SK-N-SH (cell line): ENCODE data around the gene EEF1A2.

Experiments used
- CHD2 ChIP-seq: fragments of 150-350 bp; IDR thresholded peaks from 2 replicates; pipeline ENCODE4 v1.6.1; 2018; ENCODE audit warnings: low read length; ENCODE audit not compliant: partially characterized antibody
- EP300 ChIP-seq, 2 experiments: IDR thresholded peaks; 2 replicates each; pipeline versions ENCODE4 v1.4.0 to v1.6.1; 2012; ENCODE audit warnings: borderline replicate concordance in 1 of 2, low read depth in 1 of 2, low read length in 1 of 2
- FOXM1 ChIP-seq: IDR thresholded peaks from 2 replicates; pipeline ENCODE4 v1.4.0; 2012; ENCODE audit warnings: low read depth, mild to moderate bottlenecking
- GATA2 ChIP-seq: sonication (generic); formaldehyde crosslinking; IDR thresholded peaks from 2 replicates; pipeline ENCODE4 v1.5.0; 2020; ENCODE audit warnings: mild to moderate bottlenecking, missing genetic modification reagents
- POLR2AphosphoS5 ChIP-seq: IDR thresholded peaks from 2 replicates; pipeline ENCODE4 v1.6.1; 2012; ENCODE audit warnings: low read depth, low read length
- RXRA ChIP-seq: IDR thresholded peaks from 2 replicates; pipeline ENCODE4 v1.4.0; 2012; ENCODE audit warnings: low read depth, mild to moderate bottlenecking, borderline replicate concordance
- SIN3A ChIP-seq: IDR thresholded peaks from 2 replicates; pipeline ENCODE4 v1.6.1; 2012; ENCODE audit warnings: low read depth, mild to moderate bottlenecking, low read length, moderate library complexity, borderline replicate concordance
- TCF12 ChIP-seq: IDR thresholded peaks from 2 replicates; pipeline ENCODE4 v1.4.0; 2012
- TEAD4 ChIP-seq: IDR thresholded peaks from 2 replicates; pipeline ENCODE4 v1.4.0; 2012; ENCODE audit warnings: mild to moderate bottlenecking, borderline replicate concordance; ENCODE audit not compliant: insufficient read depth
- YY1 ChIP-seq: IDR thresholded peaks from 2 replicates; pipeline ENCODE4 v1.4.0; 2012; ENCODE audit warnings: low read depth, mild to moderate bottlenecking
- ZBTB33 ChIP-seq: IDR thresholded peaks from 2 replicates; pipeline ENCODE4 v1.4.0; 2012; ENCODE audit warnings: low read depth, borderline replicate concordance
- TF ChIP-seq, protein P1 (sequence below): fragments of 200-600 bp; sonication (generic); IDR thresholded peaks from 2 replicates; pipeline ENCODE4 v1.6.1; 2017; ENCODE audit warnings: antibody characterized with exemption, mild to moderate bottlenecking, moderate library complexity
- TF ChIP-seq, protein P2 (sequence below): IDR thresholded peaks from 2 replicates; pipeline ENCODE4 v1.4.0; 2012; ENCODE audit warnings: low read depth

DNA sequence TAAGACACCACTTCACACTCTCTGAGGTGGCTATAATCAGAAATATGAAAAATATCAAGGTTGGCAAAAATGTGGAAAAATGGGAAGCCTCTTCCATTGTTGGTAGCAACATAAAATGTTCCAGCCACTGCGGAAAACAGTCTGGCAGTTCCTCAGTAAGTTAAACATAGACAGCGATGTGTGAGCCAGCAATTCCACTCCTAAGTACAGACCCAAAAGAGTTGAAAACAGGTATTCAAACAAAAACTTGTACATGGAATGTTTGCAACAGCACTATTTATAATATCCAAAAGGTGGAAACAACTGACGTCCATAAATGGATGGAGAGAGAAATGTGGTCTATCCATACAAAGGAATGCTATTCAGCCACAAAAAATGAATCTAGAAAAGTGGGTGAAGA is 14.3 kb upstream of the EEF1A2 start:
- TF ChIP-seq, protein P1, sequence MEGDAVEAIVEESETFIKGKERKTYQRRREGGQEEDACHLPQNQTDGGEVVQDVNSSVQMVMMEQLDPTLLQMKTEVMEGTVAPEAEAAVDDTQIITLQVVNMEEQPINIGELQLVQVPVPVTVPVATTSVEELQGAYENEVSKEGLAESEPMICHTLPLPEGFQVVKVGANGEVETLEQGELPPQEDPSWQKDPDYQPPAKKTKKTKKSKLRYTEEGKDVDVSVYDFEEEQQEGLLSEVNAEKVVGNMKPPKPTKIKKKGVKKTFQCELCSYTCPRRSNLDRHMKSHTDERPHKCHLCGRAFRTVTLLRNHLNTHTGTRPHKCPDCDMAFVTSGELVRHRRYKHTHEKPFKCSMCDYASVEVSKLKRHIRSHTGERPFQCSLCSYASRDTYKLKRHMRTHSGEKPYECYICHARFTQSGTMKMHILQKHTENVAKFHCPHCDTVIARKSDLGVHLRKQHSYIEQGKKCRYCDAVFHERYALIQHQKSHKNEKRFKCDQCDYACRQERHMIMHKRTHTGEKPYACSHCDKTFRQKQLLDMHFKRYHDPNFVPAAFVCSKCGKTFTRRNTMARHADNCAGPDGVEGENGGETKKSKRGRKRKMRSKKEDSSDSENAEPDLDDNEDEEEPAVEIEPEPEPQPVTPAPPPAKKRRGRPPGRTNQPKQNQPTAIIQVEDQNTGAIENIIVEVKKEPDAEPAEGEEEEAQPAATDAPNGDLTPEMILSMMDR: no peak
- TF ChIP-seq POLR2AphosphoS5 (no peak), YY1 (no peak), EP300 (IDR thresholded peaks at IDR 0.05; ENCODE audit: borderline replicate concordance in 1 of 2, low read depth in 1 of 2, low read length in 1 of 2) (no peak), ZBTB33 (no peak), SIN3A (no peak), FOXM1 (no peak), GATA2 (CRISPR knock-in tag) (no peak), CHD2 (no peak), TCF12 (no peak), TEAD4 (no peak), RXRA (no peak)
- TF ChIP-seq, protein P2, sequence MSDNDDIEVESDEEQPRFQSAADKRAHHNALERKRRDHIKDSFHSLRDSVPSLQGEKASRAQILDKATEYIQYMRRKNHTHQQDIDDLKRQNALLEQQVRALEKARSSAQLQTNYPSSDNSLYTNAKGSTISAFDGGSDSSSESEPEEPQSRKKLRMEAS: no peak
